ENCODE measurements around the gene RBMS2.

DNA sequence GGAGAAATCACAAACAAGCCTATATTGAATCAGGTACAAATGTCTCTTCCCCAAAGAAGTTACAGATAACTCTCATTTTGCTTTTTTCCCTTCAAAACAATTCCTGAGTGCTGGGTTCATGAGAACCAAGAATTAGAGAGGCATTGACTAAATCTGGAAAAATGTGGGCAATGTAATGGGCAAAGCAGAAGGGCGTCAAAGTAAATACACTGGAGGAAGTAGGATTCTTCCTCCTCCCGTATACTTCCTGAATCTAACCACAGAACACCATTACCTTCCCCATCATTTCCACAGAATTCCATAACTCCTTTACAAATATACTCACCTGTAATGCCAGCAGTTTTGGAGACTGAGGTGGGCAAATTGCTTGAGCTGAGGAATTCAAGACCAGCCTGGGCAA lies 3.0 kb upstream of the RBMS2 start:
- TF ChIP-seq, protein P1, sequence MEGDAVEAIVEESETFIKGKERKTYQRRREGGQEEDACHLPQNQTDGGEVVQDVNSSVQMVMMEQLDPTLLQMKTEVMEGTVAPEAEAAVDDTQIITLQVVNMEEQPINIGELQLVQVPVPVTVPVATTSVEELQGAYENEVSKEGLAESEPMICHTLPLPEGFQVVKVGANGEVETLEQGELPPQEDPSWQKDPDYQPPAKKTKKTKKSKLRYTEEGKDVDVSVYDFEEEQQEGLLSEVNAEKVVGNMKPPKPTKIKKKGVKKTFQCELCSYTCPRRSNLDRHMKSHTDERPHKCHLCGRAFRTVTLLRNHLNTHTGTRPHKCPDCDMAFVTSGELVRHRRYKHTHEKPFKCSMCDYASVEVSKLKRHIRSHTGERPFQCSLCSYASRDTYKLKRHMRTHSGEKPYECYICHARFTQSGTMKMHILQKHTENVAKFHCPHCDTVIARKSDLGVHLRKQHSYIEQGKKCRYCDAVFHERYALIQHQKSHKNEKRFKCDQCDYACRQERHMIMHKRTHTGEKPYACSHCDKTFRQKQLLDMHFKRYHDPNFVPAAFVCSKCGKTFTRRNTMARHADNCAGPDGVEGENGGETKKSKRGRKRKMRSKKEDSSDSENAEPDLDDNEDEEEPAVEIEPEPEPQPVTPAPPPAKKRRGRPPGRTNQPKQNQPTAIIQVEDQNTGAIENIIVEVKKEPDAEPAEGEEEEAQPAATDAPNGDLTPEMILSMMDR (IDR thresholded peaks at IDR 0.05): no peak
- TF ChIP-seq POLR2A (IDR thresholded peaks at IDR 0.05) (no peak), EP300 (IDR thresholded peaks at IDR 0.05) (no peak)

Measured in tibial nerve (tissue), 4 donors.